ENCODE measurements around the gene NSRP1.
"Not testable (repeated sequence)": the region's sequence is repeated elsewhere in the genome, so short reads cannot be mapped to it uniquely, and the experiment has no call there.

- TF ChIP-seq, protein P1, sequence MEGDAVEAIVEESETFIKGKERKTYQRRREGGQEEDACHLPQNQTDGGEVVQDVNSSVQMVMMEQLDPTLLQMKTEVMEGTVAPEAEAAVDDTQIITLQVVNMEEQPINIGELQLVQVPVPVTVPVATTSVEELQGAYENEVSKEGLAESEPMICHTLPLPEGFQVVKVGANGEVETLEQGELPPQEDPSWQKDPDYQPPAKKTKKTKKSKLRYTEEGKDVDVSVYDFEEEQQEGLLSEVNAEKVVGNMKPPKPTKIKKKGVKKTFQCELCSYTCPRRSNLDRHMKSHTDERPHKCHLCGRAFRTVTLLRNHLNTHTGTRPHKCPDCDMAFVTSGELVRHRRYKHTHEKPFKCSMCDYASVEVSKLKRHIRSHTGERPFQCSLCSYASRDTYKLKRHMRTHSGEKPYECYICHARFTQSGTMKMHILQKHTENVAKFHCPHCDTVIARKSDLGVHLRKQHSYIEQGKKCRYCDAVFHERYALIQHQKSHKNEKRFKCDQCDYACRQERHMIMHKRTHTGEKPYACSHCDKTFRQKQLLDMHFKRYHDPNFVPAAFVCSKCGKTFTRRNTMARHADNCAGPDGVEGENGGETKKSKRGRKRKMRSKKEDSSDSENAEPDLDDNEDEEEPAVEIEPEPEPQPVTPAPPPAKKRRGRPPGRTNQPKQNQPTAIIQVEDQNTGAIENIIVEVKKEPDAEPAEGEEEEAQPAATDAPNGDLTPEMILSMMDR (IDR thresholded peaks at IDR 0.05; ENCODE audit: borderline replicate concordance, extremely low read depth, low read length, poor library complexity, severe bottlenecking), result not testable (repeated sequence)
- TF ChIP-seq EZH2 (IDR thresholded peaks at IDR 0.05; ENCODE audit: borderline replicate concordance, low read depth, low read length, severe bottlenecking), result not testable (repeated sequence)
These were observed 31.2 kb downstream of the NSRP1 start for GRCh38 chr17:30147860-30148259.

Data from DND-41 (cell line).